Neural cell (in vitro differentiated cells): Measurements from ENCODE around the gene CLIP4. TPM values are rescaled to one million over a fixed set of nuclear protein-coding genes. Genes with fewer than 3 reads are reported as not detected.

Experiments used
- H2AFZ ChIP-seq: fragments of 200-600, 300-800 bp; sonication (generic), shearing (Covaris generic); 2 replicates; pipeline ENCODE4 v1.6.0; 2014; ENCODE audit warnings: low read depth, mild to moderate bottlenecking, antibody characterized with exemption, low read length, moderate library complexity
- H3F3A ChIP-seq: fragments of 200-600 bp; shearing (Covaris generic); 2 replicates; pipeline ENCODE4 v1.6.1; 2016; ENCODE audit warnings: mild to moderate bottlenecking, moderate library complexity, mixed read lengths, antibody characterized with exemption, low read length; ENCODE audit not compliant: insufficient read depth, poor library complexity, severe bottlenecking
- H3K27ac ChIP-seq: fragments of 200-600, 300-800 bp; sonication (generic), shearing (Covaris generic); 2 replicates; pipeline ENCODE4 v1.5.1; 2014; ENCODE audit warnings: mild to moderate bottlenecking, low read length, moderate library complexity
- H3K27me3 ChIP-seq: fragments of 300-800, 200-600 bp; sonication (generic), shearing (Covaris generic); 2 replicates; pipeline ENCODE4 v1.6.0; 2014; ENCODE audit warnings: mild to moderate bottlenecking, low read depth, low read length, moderate library complexity; ENCODE audit not compliant: insufficient read depth
- H3K36me3 ChIP-seq: fragments of 300-800, 200-600 bp; sonication (generic), shearing (Covaris generic); 2 replicates; pipeline ENCODE4 v1.5.1; 2014; ENCODE audit warnings: mild to moderate bottlenecking, antibody characterized with exemption, low read length, moderate library complexity; ENCODE audit not compliant: insufficient read depth
- H3K4me2 ChIP-seq: fragments of 300-800, 200-600 bp; sonication (generic), shearing (Covaris generic); 2 replicates; pipeline ENCODE4 v1.6.0; 2014; ENCODE audit warnings: mild to moderate bottlenecking, low read length
- H3K4me3 ChIP-seq: fragments of 300-800, 200-600 bp; sonication (generic), shearing (Covaris generic); 2 replicates; pipeline ENCODE4 v1.5.1; 2014; ENCODE audit warnings: mild to moderate bottlenecking, low read length, moderate library complexity
- H3K79me2 ChIP-seq: fragments of 200-600 bp; shearing (Covaris generic); replicated peaks from 2 replicates; pipeline ENCODE4 v1.6.0; 2014; ENCODE audit warnings: mild to moderate bottlenecking, low read length, moderate library complexity; ENCODE audit not compliant: insufficient read depth
- H3K9ac ChIP-seq: fragments of 300-800, 200-600 bp; sonication (generic), shearing (Covaris generic); 2 replicates; pipeline ENCODE4 v1.6.1; 2016; ENCODE audit warnings: mild to moderate bottlenecking, low read length, mixed read lengths
- H3K9me2 ChIP-seq: fragments of 200-600 bp; shearing (Covaris generic); 2 replicates; pipeline ENCODE4 v1.6.1; 2016; ENCODE audit warnings: mild to moderate bottlenecking, low read length, mixed read lengths; ENCODE audit not compliant: insufficient read depth
- H3K9me3 ChIP-seq: fragments of 200-600, 300-800 bp; sonication (generic), shearing (Covaris generic); 2 replicates; pipeline ENCODE4 v1.6.1; 2016; ENCODE audit warnings: mild to moderate bottlenecking, mixed run types, low read length, moderate library complexity, mixed read lengths
- H4K20me1 ChIP-seq: fragments of 200-600 bp; shearing (Covaris generic); 2 replicates; pipeline ENCODE4 v1.6.1; 2016; ENCODE audit warnings: mild to moderate bottlenecking, mixed run types; ENCODE audit not compliant: insufficient read depth
- EP300 ChIP-seq: fragments of 450-650 bp; conservative IDR thresholded peaks from 2 replicates; pipeline ENCODE4 v1.6.1; 2014; ENCODE audit warnings: antibody characterized with exemption, mild to moderate bottlenecking, moderate library complexity; ENCODE audit not compliant: poor library complexity, severe bottlenecking
- EZH2 ChIP-seq: fragments of 200-600, 300-800 bp; shearing (Covaris generic), sonication (generic); IDR thresholded peaks from 2 replicates; pipeline ENCODE4 v1.6.1; 2014; ENCODE audit warnings: antibody characterized with exemption, low read length, borderline replicate concordance, mild to moderate bottlenecking; ENCODE audit not compliant: insufficient read depth, poor library complexity, severe bottlenecking
- MXI1 ChIP-seq: fragments of 450-650 bp; conservative IDR thresholded peaks from 2 replicates; pipeline ENCODE4 v1.6.1; 2014; ENCODE audit warnings: antibody characterized with exemption, mild to moderate bottlenecking; ENCODE audit not compliant: poor library complexity, severe bottlenecking
- POLR2AphosphoS5 ChIP-seq: IDR thresholded peaks from 2 replicates; pipeline ENCODE4 v1.6.1; 2012
- RAD21 ChIP-seq: fragments of 450-650 bp; conservative IDR thresholded peaks from 2 replicates; pipeline ENCODE4 v1.6.1; 2014; ENCODE audit warnings: antibody characterized with exemption, mild to moderate bottlenecking, moderate library complexity
- SMC3 ChIP-seq: fragments of 450-650 bp; conservative IDR thresholded peaks from 2 replicates; pipeline ENCODE4 v1.6.1; 2014; ENCODE audit warnings: antibody characterized with exemption, mild to moderate bottlenecking, moderate library complexity; ENCODE audit not compliant: poor library complexity
- TAF1 ChIP-seq: IDR thresholded peaks from 2 replicates; pipeline ENCODE4 v1.6.1; 2012; ENCODE audit warnings: low read depth
- polyA plus RNA-seq: library from polyadenylated mRNA; depleted of rRNA; stranded (reverse); fragments of >200 nt; gene quantifications from 2 replicates; pipeline ENCODE4 v1.2.3, GENCODE V29; 2014
- TF ChIP-seq, protein P1 (sequence below): fragments of 450-650 bp; IDR thresholded peaks from 2 replicates; pipeline ENCODE4 v1.5.1; 2014; ENCODE audit warnings: antibody characterized with exemption, mild to moderate bottlenecking, moderate library complexity; ENCODE audit not compliant: poor library complexity, severe bottlenecking

CLIP4 gene
- polyA plus RNA-seq, 1 donor from 2014 or later = 10.2 TPM

DNA sequence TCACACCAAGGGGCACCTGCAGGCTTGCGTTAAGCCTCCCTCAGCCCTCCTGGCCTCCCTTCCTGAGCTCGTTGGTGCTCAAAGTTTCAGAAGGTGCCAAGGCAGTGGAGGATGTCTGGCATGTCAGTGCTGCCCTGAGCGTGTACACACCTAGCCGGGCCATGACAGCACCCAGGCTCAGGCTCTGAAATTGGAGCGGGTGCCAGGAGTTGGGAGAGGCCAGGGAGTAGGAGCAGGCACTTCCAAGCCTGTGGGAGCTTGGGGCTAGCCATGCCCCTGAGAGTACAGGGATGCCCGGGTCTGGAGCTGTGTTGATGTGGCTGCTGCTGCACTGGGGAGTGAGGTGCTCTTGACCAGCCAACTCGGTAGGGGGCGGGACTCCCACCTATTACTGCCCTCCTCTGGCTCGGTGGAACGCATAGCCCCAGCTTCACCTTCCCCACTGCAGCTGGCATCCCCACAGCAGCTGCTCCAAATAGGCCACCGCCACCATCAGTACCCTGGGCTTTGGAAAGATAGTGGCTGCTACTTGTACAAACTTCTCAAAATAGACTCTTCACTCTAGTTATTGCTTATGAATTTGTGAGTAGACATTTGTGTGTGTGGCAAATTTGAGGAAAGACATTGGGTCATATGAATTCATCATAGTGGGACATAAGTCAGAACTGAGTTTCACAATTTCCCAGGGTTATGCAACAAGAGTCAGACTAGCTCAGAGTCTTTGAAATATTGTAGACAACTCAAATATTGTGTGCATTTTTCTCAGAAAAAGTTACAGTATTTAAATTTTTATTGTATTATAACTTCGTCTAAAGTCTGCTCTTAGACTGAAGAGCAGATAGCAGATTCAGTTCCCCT is 34.1 kb upstream of the CLIP4 start:
- TF ChIP-seq RAD21 (no peak), SMC3 (no peak), MXI1 (no peak), TAF1 (no peak), EZH2 (no peak)
- TF ChIP-seq, protein P1, sequence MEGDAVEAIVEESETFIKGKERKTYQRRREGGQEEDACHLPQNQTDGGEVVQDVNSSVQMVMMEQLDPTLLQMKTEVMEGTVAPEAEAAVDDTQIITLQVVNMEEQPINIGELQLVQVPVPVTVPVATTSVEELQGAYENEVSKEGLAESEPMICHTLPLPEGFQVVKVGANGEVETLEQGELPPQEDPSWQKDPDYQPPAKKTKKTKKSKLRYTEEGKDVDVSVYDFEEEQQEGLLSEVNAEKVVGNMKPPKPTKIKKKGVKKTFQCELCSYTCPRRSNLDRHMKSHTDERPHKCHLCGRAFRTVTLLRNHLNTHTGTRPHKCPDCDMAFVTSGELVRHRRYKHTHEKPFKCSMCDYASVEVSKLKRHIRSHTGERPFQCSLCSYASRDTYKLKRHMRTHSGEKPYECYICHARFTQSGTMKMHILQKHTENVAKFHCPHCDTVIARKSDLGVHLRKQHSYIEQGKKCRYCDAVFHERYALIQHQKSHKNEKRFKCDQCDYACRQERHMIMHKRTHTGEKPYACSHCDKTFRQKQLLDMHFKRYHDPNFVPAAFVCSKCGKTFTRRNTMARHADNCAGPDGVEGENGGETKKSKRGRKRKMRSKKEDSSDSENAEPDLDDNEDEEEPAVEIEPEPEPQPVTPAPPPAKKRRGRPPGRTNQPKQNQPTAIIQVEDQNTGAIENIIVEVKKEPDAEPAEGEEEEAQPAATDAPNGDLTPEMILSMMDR = no peak
- no peak overlapping the region for H3K4me2 ChIP-seq
- H3K9me2 ChIP-seq = no peaks in the 10 kb centered on the region
- no peak overlapping the region for H2AFZ ChIP-seq
- H3K27ac ChIP-seq = no peak overlapping the region
- no peaks in the 10 kb centered on the region for H3K36me3 ChIP-seq
- H3K9me3 ChIP-seq = no peaks in the 10 kb centered on the region
- H3F3A ChIP-seq = no peaks in the 10 kb centered on the region
- no peaks in the 10 kb centered on the region for H4K20me1 ChIP-seq
- no peaks in the 10 kb centered on the region for H3K79me2 ChIP-seq
- H3K9ac ChIP-seq = no peak overlapping the region
- H3K4me3 ChIP-seq = no peak overlapping the region
- no peaks in the 10 kb centered on the region for H3K27me3 ChIP-seq

DNA sequence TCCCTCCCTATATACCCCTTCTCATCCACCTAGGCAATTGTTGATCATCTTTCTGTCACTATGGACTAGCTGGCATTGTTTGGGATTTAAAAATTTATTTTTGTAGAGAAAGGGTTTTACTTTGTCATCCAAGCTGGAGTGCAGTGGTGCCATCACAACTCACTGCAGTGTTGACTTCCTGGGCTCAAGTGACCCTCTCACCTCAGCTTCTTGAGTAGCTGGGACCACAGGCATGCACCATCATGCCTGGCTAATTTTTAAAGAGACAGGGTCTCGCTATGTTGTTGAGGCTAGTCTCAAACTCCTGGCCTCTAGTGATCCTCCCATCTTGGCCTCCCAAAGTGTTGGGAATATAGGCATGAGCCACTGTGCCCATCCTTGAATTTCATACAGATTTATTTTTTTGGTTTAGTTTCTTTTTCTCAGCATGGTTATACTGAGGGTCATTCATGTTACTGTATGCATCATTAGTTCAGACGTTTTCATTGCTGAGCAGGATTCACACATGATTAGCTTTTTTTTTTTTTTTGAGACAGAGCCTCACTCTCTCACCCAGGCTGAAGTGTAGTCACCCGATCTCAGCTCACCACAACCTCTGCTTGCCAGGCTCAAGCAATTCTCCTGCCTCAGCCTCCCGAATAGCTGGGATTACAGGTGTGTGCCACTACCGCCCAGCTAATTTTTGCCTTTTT is 32.3 kb upstream of the CLIP4 start:
- TF ChIP-seq POLR2AphosphoS5 (no peak), SMC3 (no peak), MXI1 (no peak), TAF1 (no peak), EP300 (no peak), RAD21 (no peak), EZH2 (no peak)
- TF ChIP-seq, protein P1 = no peak
- no peak overlapping the region for H3K4me3 ChIP-seq
- H3F3A ChIP-seq = no peaks in the 10 kb centered on the region
- no peak overlapping the region for H2AFZ ChIP-seq
- H3K27ac ChIP-seq = no peak overlapping the region
- H3K4me2 ChIP-seq = no peak overlapping the region
- H3K79me2 ChIP-seq = no peaks in the 10 kb centered on the region
- no peaks in the 10 kb centered on the region for H4K20me1 ChIP-seq
- no peaks in the 10 kb centered on the region for H3K9me2 ChIP-seq
- H3K27me3 ChIP-seq = no peaks in the 10 kb centered on the region
- H3K9me3 ChIP-seq = no peaks in the 10 kb centered on the region
- no peaks in the 10 kb centered on the region for H3K36me3 ChIP-seq
- H3K9ac ChIP-seq = no peak overlapping the region
